Measurements from ENCODE around the gene MTFMT.

Gene MTFMT

GRCh38 chr15:65062726-65063125, 33.3 kb upstream of the MTFMT start:
- no peak for DNase-seq (ENCODE audit: low read depth, low spot score)

GRCh38 chr15:65062061-65062460, 32.6 kb upstream of the MTFMT start:
- no peak overlapping the region for H3K4me3 ChIP-seq
- DNase-seq (ENCODE audit: low read depth, low spot score) = no peak
- H3K36me3 ChIP-seq (ENCODE audit: insufficient read depth, low read length) = no peaks in the 10 kb centered on the region
- TF ChIP-seq EZH2 (IDR thresholded peaks at IDR 0.05) (no peak), FOXP2 (optimal IDR thresholded peaks at IDR 0.05; ENCODE audit: control extremely low read depth, extremely low read length, insufficient read depth) (no peak), POLR2AphosphoS5 (IDR thresholded peaks at IDR 0.05; ENCODE audit: borderline replicate concordance, low read depth, low read length) (no peak)
- no peaks in the 10 kb centered on the region for H3K9me3 ChIP-seq (ENCODE audit: low read depth, low read length)
- no peak overlapping the region for H3K27ac ChIP-seq
- no peak overlapping the region for H3K9ac ChIP-seq (ENCODE audit: insufficient read length)

More at GRCh38 chr15:65062726-65063125, 33.3 kb upstream of the MTFMT start:
- TF ChIP-seq FOXP2 (optimal IDR thresholded peaks at IDR 0.05; ENCODE audit: control extremely low read depth, extremely low read length, insufficient read depth) = no peak
- TF ChIP-seq EZH2 (IDR thresholded peaks at IDR 0.05) = no peak
- no peak for TF ChIP-seq POLR2AphosphoS5 (IDR thresholded peaks at IDR 0.05; ENCODE audit: borderline replicate concordance, low read depth, low read length)
- Histone ChIP-seq H3K9me3 (ENCODE audit: low read depth, low read length) (no peaks in the 10 kb centered on the region), H3K4me3 (no peak overlapping the region), H3K9ac (ENCODE audit: insufficient read length) (no peak overlapping the region), H3K36me3 (ENCODE audit: insufficient read depth, low read length) (no peaks in the 10 kb centered on the region), H3K27ac (no peak overlapping the region)

GRCh38 chr15:65060641-65061397, 31.4 kb upstream of the MTFMT start:
- no peaks in the 10 kb centered on the region for H3K9me3 ChIP-seq (ENCODE audit: low read depth, low read length)
- no peak for DNase-seq (ENCODE audit: low read depth, low spot score)
- no peak overlapping the region for H3K27ac ChIP-seq
- TF ChIP-seq FOXP2 (optimal IDR thresholded peaks at IDR 0.05; ENCODE audit: control extremely low read depth, extremely low read length, insufficient read depth) (no peak), EZH2 (IDR thresholded peaks at IDR 0.05) (no peak), POLR2AphosphoS5 (IDR thresholded peaks at IDR 0.05; ENCODE audit: borderline replicate concordance, low read depth, low read length) (no peak)
- no peak overlapping the region for H3K9ac ChIP-seq (ENCODE audit: insufficient read length)
- no peaks in the 10 kb centered on the region for H3K36me3 ChIP-seq (ENCODE audit: insufficient read depth, low read length)
- H3K4me3 ChIP-seq = no peak overlapping the region

GRCh38 chr15:65059931-65060596, 30.6 kb upstream of the MTFMT start:
- H3K9ac ChIP-seq (ENCODE audit: insufficient read length) = no peak overlapping the region
- no peak for TF ChIP-seq POLR2AphosphoS5 (IDR thresholded peaks at IDR 0.05; ENCODE audit: borderline replicate concordance, low read depth, low read length)
- no peak for TF ChIP-seq FOXP2 (optimal IDR thresholded peaks at IDR 0.05; ENCODE audit: control extremely low read depth, extremely low read length, insufficient read depth)
- no peak for TF ChIP-seq EZH2 (IDR thresholded peaks at IDR 0.05)
- DNase-seq (ENCODE audit: low read depth, low spot score) = no peak
- H3K4me3 ChIP-seq = no peak overlapping the region
- no peak overlapping the region for H3K27ac ChIP-seq
- H3K9me3 ChIP-seq (ENCODE audit: low read depth, low read length) = no peaks in the 10 kb centered on the region
- H3K36me3 ChIP-seq (ENCODE audit: insufficient read depth, low read length) = no peaks in the 10 kb centered on the region

- Histone ChIP-seq H3K9me3 (ENCODE audit: low read depth, low read length) (no peaks in the 10 kb centered on the region), H3K27ac (no peak overlapping the region), H3K9ac (ENCODE audit: insufficient read length) (no peak overlapping the region), H3K36me3 (ENCODE audit: insufficient read depth, low read length) (no peaks in the 10 kb centered on the region), H3K4me3 (no peak overlapping the region)
- TF ChIP-seq POLR2AphosphoS5 (IDR thresholded peaks at IDR 0.05; ENCODE audit: borderline replicate concordance, low read depth, low read length) = no peak
- no peak for TF ChIP-seq FOXP2 (optimal IDR thresholded peaks at IDR 0.05; ENCODE audit: control extremely low read depth, extremely low read length, insufficient read depth)
- TF ChIP-seq EZH2 (IDR thresholded peaks at IDR 0.05) = no peak
- no peak for DNase-seq (ENCODE audit: low read depth, low spot score)
Measured at GRCh38 chr15:65059369-65059750, 29.9 kb upstream of the MTFMT start.

GRCh38 chr15:65058394-65059368, 29.2 kb upstream of the MTFMT start:
- no peak overlapping the region for H3K27ac ChIP-seq
- H3K36me3 ChIP-seq (ENCODE audit: insufficient read depth, low read length) = no peaks in the 10 kb centered on the region
- TF ChIP-seq FOXP2 (optimal IDR thresholded peaks at IDR 0.05; ENCODE audit: control extremely low read depth, extremely low read length, insufficient read depth) = no peak
- no peak for TF ChIP-seq POLR2AphosphoS5 (IDR thresholded peaks at IDR 0.05; ENCODE audit: borderline replicate concordance, low read depth, low read length)
- TF ChIP-seq EZH2 (IDR thresholded peaks at IDR 0.05) = no peak
- H3K9ac ChIP-seq (ENCODE audit: insufficient read length) = no peak overlapping the region
- H3K4me3 ChIP-seq = no peak overlapping the region
- no peaks in the 10 kb centered on the region for H3K9me3 ChIP-seq (ENCODE audit: low read depth, low read length)
- no peak for DNase-seq (ENCODE audit: low read depth, low spot score)

- H3K4me3 ChIP-seq = no peak overlapping the region
- TF ChIP-seq POLR2AphosphoS5 (IDR thresholded peaks at IDR 0.05; ENCODE audit: borderline replicate concordance, low read depth, low read length) (no peak), EZH2 (IDR thresholded peaks at IDR 0.05) (no peak), FOXP2 (optimal IDR thresholded peaks at IDR 0.05; ENCODE audit: control extremely low read depth, extremely low read length, insufficient read depth) (no peak)
- H3K36me3 ChIP-seq (ENCODE audit: insufficient read depth, low read length) = no peaks in the 10 kb centered on the region
- no peak for DNase-seq (ENCODE audit: low read depth, low spot score)
- H3K27ac ChIP-seq = no peak overlapping the region
- no peaks in the 10 kb centered on the region for H3K9me3 ChIP-seq (ENCODE audit: low read depth, low read length)
- no peak overlapping the region for H3K9ac ChIP-seq (ENCODE audit: insufficient read length)
Measured at GRCh38 chr15:65057549-65057940, 28.1 kb upstream of the MTFMT start.

All from SK-N-MC (cell line).